Omental fat pad (tissue), 4 donors: ENCODE measurements around the gene CUL7. TPM values are rescaled to one million over a fixed set of nuclear protein-coding genes. Genes with fewer than 3 reads are reported as not detected.

Experiments used
- ATAC-seq: fragments of 150-250 bp; one replicate; pipeline ENCODE4 v1.9.1; 2016; ENCODE audit warnings: mild to moderate bottlenecking, moderate library complexity; ENCODE audit not compliant: low FRiP score
- DNase-seq: peaks from one replicate; pipeline ENCODE4 v3.0.0-alpha.2; 2019; ENCODE audit warnings: low spot score
- CTCF ChIP-seq, 3 donors: fragments of 450-650 bp; IDR thresholded peaks; one replicate each; pipeline ENCODE4 v1.5.1; 2016 to 2017; ENCODE audit warnings: antibody characterized with exemption in 3 of 3, mild to moderate bottlenecking in 3 of 3, moderate library complexity in 2 of 3
- total RNA-seq, 4 donors: library from RNA; depleted of rRNA; stranded (reverse); fragments of >200 nt; gene quantifications; one replicate each; pipeline ENCODE4 v1.1.0, GENCODE V29; 2016

The CUL7 gene
- total RNA-seq, result 10 to 100 TPM; 10.1 to 17.3 (median 14.3) TPM

GRCh38 chr6:43053545-43054205 lies at the start of gene CUL7:
CUL7 (minus strand) TSS chr6:43053851; CDS start chr6:43052788, 1,063 bp downstream.
- ATAC-seq, result peak; percentile 88
- peak; percentile 49 for DNase-seq
- TF ChIP-seq CTCF (IDR thresholded peaks at IDR 0.05), result no peak

GRCh38 chr6:43101497-43101896 lies 47.8 kb upstream of the CUL7 start:
- DNase-seq, result no peak
- TF ChIP-seq CTCF (IDR thresholded peaks at IDR 0.05), result no peak
- ATAC-seq, result no peak

GRCh38 chr6:43097502-43097901 lies 43.9 kb upstream of the CUL7 start:
- no peak for ATAC-seq
- no peak for TF ChIP-seq CTCF (IDR thresholded peaks at IDR 0.05)

GRCh38 chr6:43097098-43097489 lies 43.4 kb upstream of the CUL7 start:
- no peak for TF ChIP-seq CTCF (IDR thresholded peaks at IDR 0.05)
- no peak for ATAC-seq

More at GRCh38 chr6:43097502-43097901, 43.9 kb upstream of the CUL7 start:
- DNase-seq, result no peak

GRCh38 chr6:43096451-43097097 lies 42.9 kb upstream of the CUL7 start:
- DNase-seq (no peak), ATAC-seq (peak; percentile 89)
- no peak for TF ChIP-seq CTCF (IDR thresholded peaks at IDR 0.05)

More at GRCh38 chr6:43097098-43097489, 43.4 kb upstream of the CUL7 start:
- DNase-seq, result no peak

GRCh38 chr6:43095939-43096338 lies 42.3 kb upstream of the CUL7 start:
- ATAC-seq, result no peak
- DNase-seq, result no peak

More at GRCh38 chr6:43095939-43096338, 42.3 kb upstream of the CUL7 start:
- no peak for TF ChIP-seq CTCF (IDR thresholded peaks at IDR 0.05)
